Activated CD4-positive, CD25-positive, alpha-beta regulatory T cell treated with anti-CD3 and anti-CD28 coated beads, Interleukin-2, amount 50 U/mL, for 24 hours (primary cell): ENCODE data around the gene KEL.

ENCODE experiments used
- ATAC-seq, 2 donors: fragments of 150-1000 bp; cut with Tn5 transposase; one replicate each; pipeline ENCODE4 v1.10.0; 2021; ENCODE audit warnings: mild to moderate bottlenecking in 1 of 2, moderate library complexity in 1 of 2

Gene KEL

GRCh38 chr7:142896741-142897379 is 65.3 kb downstream of the KEL start:
- no peak for ATAC-seq

GRCh38 chr7:142896151-142896550 is 66.0 kb downstream of the KEL start:
- no peak for ATAC-seq

DNA sequence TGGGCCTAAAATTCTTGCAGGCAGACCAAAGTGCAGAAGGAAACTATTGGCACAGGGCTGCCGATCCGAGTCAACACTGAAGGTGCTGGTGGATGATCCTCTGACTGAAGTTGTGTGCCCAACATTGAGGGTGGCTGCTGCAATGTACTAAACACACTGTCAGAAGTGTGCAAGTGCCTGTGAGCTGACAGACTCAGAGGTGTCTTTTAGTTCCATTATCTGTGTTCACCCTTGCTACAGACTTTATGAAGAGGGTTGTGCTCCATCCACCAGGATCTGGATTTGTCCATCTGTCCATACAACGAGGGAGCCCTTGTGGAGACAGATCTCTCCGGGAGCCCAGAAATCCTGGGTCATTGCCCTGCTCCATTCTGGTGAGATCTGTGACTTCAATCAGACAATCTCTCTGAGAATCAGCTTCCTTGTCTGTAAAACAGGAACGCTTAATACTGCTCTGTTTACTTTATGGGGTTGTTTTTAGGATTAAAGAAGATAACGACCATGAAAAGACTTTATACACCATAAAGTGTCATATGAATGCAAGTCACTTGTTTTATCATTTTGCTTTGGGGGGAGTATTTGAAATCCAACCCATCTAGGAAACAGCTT is 67.1 kb downstream of the KEL start:
- no peak for ATAC-seq

DNA sequence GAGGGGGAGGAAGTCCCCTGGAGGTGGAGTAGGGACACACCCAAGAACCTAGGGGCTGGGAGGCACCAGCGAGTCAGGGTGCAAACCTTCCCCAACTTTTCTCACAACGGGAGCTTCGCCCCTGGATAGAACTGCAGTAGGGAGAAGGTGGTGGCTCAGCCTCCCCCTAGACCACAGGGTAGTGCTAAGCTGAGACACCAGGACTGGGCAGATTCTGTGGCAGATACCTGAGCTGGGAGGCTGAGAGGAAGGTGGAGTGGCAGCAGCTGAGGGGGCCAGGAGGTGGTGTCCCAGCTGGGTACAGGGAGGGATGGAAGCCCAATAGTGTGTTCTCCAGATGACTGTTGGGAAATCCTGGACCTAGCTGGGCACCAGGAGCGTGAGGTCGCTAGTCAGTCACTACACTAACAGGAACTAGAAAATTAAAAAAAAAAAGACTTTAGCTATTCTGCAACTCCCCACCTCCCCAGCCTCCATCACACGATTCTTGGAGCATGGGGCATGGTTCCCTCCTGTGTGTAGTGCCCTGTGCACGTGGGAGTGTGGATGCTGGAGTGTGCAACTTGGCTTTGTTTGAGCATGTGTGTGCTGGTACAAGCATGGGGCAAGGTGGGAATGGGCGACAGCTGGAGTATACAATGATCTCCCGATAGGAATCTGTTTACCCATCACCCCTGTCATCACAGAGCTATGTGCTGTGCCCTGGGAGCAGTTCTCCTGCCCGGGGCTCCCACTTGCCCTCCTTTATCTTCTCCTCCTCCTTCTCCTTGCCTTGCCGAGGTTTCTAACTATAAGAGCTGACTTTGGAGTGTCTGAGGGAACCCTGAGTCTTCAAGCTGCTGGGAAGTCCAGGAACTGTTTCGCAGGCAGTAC is 67.8 kb downstream of the KEL start:
- no peak for ATAC-seq

- ATAC-seq, result no peak
Measured at GRCh38 chr7:142892951-142893350, 69.2 kb downstream of the KEL start.

- no peak for ATAC-seq
Measured at GRCh38 chr7:142891490-142892082, 70.6 kb downstream of the KEL start.
